Measurements from ENCODE around the gene TFPT.

TFPT gene

DNA sequence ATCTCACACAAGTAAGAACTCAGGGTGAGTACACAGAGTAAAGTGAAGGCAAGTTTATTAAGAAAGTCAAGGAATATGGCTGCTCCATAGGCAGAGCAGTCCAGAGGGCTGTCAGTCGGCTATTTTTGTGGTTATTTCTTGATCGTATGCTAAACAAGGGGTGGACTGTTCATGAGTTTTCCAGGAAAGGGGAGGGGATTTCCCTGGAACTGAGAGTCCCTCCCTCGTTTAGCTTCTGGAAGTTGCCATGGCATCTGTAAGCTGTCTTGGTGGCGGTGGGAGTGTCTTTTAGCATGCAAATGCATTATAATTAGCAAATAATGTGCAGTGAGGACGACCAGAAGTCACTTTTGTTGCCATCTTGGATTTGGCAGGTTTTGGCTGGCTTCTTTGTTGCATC lies 46.0 kb downstream of the TFPT start:
- DNase-seq = no peak

DNA sequence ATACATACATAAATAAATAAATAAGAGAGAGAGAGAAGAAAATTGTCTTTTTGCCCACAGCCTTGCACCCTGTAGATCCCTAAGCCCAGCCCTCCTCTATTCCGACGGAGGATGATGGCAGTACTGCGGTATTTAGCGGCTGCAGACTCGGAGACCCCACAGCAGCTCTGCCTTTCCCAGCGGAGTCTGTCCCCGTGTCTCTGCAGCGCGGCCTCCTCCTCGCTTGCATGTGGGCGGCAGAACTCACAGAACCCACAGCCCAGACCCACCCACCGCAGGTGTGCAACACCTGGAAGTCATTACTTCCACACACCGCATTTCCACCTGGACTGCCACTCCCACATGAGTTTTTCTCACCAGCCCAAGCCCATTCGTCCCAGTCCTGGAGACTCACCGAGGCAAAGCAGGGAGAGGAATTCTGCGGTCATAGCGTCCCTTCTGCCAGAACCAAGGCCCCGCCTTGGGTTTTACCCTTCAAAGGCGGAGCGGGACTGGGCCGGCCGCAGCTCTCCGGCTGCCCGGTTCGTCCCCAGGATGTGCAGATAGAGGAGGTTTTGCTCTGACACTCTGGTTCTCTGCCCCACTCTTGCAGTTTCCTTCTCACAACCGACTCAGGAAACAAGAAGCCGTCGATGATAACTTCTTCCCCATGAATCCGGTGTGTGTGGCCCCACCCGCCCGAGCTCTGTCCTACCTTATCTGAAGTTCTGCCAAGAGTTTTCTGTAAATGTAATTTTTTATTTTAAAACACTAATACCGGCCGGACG lies 51.9 kb downstream of the TFPT start, which contains the start of gene VSTM1:
Gene VSTM1, minus strand, starts transcription at position 548 of the 767 bp plus-strand sequence. Its CDS starts 120 bp downstream, at position 428.
- no peak for DNase-seq

DNA sequence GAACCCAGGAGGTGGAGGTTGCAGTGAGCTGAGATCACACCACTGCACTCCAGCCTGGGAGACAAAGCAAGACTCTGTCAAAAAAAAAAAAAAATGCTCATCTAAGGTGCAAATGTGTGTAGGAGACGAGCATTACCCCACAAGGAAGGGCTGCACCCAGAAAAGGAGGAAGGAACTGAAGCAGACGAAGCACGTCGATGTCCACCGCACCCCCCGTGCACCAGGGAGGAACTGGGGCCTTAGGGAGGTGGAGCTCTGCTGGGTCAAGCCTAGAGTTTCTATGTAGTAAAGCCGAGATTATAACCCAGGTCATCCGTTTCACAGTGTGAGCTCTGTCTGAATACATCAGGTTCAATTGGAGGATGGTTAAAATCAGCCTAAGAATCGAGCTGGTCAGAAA lies 52.8 kb downstream of the TFPT start:
- no peak for DNase-seq

Data from NCI-H2029 (cell line).